SK-N-SH treated with all-trans-retinoic acid at 6 μM for 48 hours (cell line): ENCODE results near the gene DNAJB2.

Experiments
- ATAC-seq: fragments of 200-7000 bp; cut with Tn5 transposase; 3 replicates; pipeline ENCODE4 v1.9.1; 2020; ENCODE audit warnings: mild to moderate bottlenecking, moderate library complexity
- ARNTL ChIP-seq: fragments of 450-650 bp; formaldehyde crosslinking; IDR thresholded peaks from 2 replicates; pipeline ENCODE4 v1.5.0; 2020; ENCODE audit warnings: low read depth, mild to moderate bottlenecking, moderate library complexity, borderline replicate concordance
- BACH2 ChIP-seq: fragments of 250-450 bp; sonication (Bioruptor Pico); IDR thresholded peaks from 2 replicates; pipeline ENCODE4 v1.9.0; 2021; ENCODE audit warnings: mild to moderate bottlenecking, borderline replicate concordance
- CSDC2 ChIP-seq: fragments of 250-450 bp; sonication (Bioruptor Pico); IDR thresholded peaks from 2 replicates; pipeline ENCODE4 v1.5.0; 2020; ENCODE audit warnings: mild to moderate bottlenecking, moderate library complexity
- ESRRG ChIP-seq: fragments of 250-450 bp; sonication (Bioruptor Pico); IDR thresholded peaks from 2 replicates; pipeline ENCODE4 v1.6.1; 2021; ENCODE audit warnings: mild to moderate bottlenecking
- GLIS3 ChIP-seq: fragments of 250-450 bp; sonication (Bioruptor Pico); IDR thresholded peaks from 2 replicates; pipeline ENCODE4 v1.5.0; 2020; ENCODE audit warnings: mild to moderate bottlenecking, moderate library complexity
- ISL1 ChIP-seq: fragments of 250-450 bp; sonication (Bioruptor Pico); IDR thresholded peaks from 2 replicates; pipeline ENCODE4 v2.1.2; 2022; ENCODE audit warnings: mild to moderate bottlenecking, moderate library complexity
- OSR1 ChIP-seq: fragments of 250-450 bp; sonication (Bioruptor Pico); IDR thresholded peaks from 2 replicates; pipeline ENCODE4 v1.8.0; 2022; ENCODE audit warnings: moderate library complexity, mild to moderate bottlenecking, inconsistent platforms
- PATZ1 ChIP-seq: fragments of 250-450 bp; sonication (Bioruptor Pico); IDR thresholded peaks from 2 replicates; pipeline ENCODE4 v1.8.0; 2020; ENCODE audit warnings: mild to moderate bottlenecking, moderate library complexity, borderline replicate concordance
- POU6F1 ChIP-seq: fragments of 250-450 bp; sonication (Bioruptor Pico); IDR thresholded peaks from 2 replicates; pipeline ENCODE4 v1.8.0; 2021; ENCODE audit warnings: low read depth, mild to moderate bottlenecking, moderate library complexity, borderline replicate concordance
- PPARA ChIP-seq: fragments of 250-450 bp; sonication (Bioruptor Pico); IDR thresholded peaks from 2 replicates; pipeline ENCODE4 v1.5.0; 2020; ENCODE audit warnings: mild to moderate bottlenecking, borderline replicate concordance
- SNAI2 ChIP-seq: fragments of 250-450 bp; sonication (Bioruptor Pico); IDR thresholded peaks from 2 replicates; pipeline ENCODE4 v1.5.0; 2020; ENCODE audit warnings: mild to moderate bottlenecking, moderate library complexity
- TCF4 ChIP-seq: fragments of 250-450 bp; sonication (Bioruptor Pico); IDR thresholded peaks from 2 replicates; pipeline ENCODE4 v1.8.0; 2021; ENCODE audit warnings: mild to moderate bottlenecking, moderate library complexity, borderline replicate concordance
- TOX ChIP-seq: fragments of 250-450 bp; sonication (Bioruptor Pico); IDR thresholded peaks from 2 replicates; pipeline ENCODE4 v1.8.0; 2021; ENCODE audit warnings: mild to moderate bottlenecking, moderate library complexity, borderline replicate concordance
- TSHZ2 ChIP-seq: fragments of 250-450 bp; sonication (Bioruptor Pico); IDR thresholded peaks from 2 replicates; pipeline ENCODE4 v1.5.0; 2020; ENCODE audit warnings: mild to moderate bottlenecking, moderate library complexity
- ZC3H10 ChIP-seq: fragments of 250-450 bp; sonication (Bioruptor Pico); IDR thresholded peaks from 2 replicates; pipeline ENCODE4 v1.5.1; 2021; ENCODE audit warnings: mild to moderate bottlenecking, moderate library complexity
- ZFP3 ChIP-seq: fragments of 250-450 bp; sonication (Bioruptor Pico); IDR thresholded peaks from 2 replicates; pipeline ENCODE4 v1.5.0; 2020; ENCODE audit warnings: mild to moderate bottlenecking, moderate library complexity
- ZNF565 ChIP-seq: fragments of 450-650 bp; formaldehyde crosslinking; conservative IDR thresholded peaks from 2 replicates; pipeline ENCODE4 v1.5.0; 2020; ENCODE audit warnings: low read depth, mild to moderate bottlenecking, moderate library complexity
- ZNF70 ChIP-seq: fragments of 450-650 bp; formaldehyde crosslinking; IDR thresholded peaks from 2 replicates; pipeline ENCODE4 v1.5.0; 2020; ENCODE audit warnings: mild to moderate bottlenecking, moderate library complexity

The DNAJB2 gene

GRCh38 chr2:219296631-219297391 lies 17.6 kb downstream of the DNAJB2 start:
- no peak for TF ChIP-seq ISL1
- no peak for TF ChIP-seq PATZ1
- no peak for TF ChIP-seq OSR1
- no peak for TF ChIP-seq TOX (CRISPR knock-in tag)
- no peak for TF ChIP-seq GLIS3 (CRISPR knock-in tag)
- TF ChIP-seq TCF4 (CRISPR knock-in tag), result no peak
- TF ChIP-seq PPARA, result no peak
- TF ChIP-seq ZFP3 (CRISPR knock-in tag), result no peak
- no peak for TF ChIP-seq ZNF565 (CRISPR knock-in tag)
- no peak for TF ChIP-seq TSHZ2 (CRISPR knock-in tag)
- ATAC-seq, result no peak

GRCh38 chr2:219297766-219298456 lies 18.7 kb downstream of the DNAJB2 start:
- peak; percentile 10; the same call in 1 of the 3 replicates for ATAC-seq
- TF ChIP-seq ZNF70 (no peak), TCF4 (CRISPR knock-in tag) (no peak)

GRCh38 chr2:219298759-219299371 lies 19.7 kb downstream of the DNAJB2 start:
- TF ChIP-seq TSHZ2 (CRISPR knock-in tag), result no peak
- TF ChIP-seq TCF4 (CRISPR knock-in tag), result no peak
- no peak for TF ChIP-seq BACH2 (CRISPR knock-in tag)
- TF ChIP-seq ARNTL (CRISPR knock-in tag), result no peak
- TF ChIP-seq PATZ1, result no peak
- TF ChIP-seq SNAI2 (CRISPR knock-in tag), result no peak
- TF ChIP-seq TOX (CRISPR knock-in tag), result no peak
- no peak for TF ChIP-seq GLIS3 (CRISPR knock-in tag)
- TF ChIP-seq ESRRG, result no peak
- peak; percentile 84 for ATAC-seq

- TF ChIP-seq PPARA (no peak), TCF4 (CRISPR knock-in tag) (no peak), ZFP3 (CRISPR knock-in tag) (no peak), ESRRG (no peak), ZC3H10 (no peak), TOX (CRISPR knock-in tag) (no peak), SNAI2 (CRISPR knock-in tag) (no peak), ZNF565 (CRISPR knock-in tag) (no peak), CSDC2 (CRISPR knock-in tag) (no peak), PATZ1 (no peak), POU6F1 (no peak)
- ATAC-seq, result no peak
These were observed 20.2 kb downstream of the DNAJB2 start for GRCh38 chr2:219299372-219299760.
